Activated naive CD4-positive, alpha-beta T cell treated with Interleukin-2 at 50 U/mL for 16 hours (primary cell): ENCODE measurements around the gene SLC8B1.

Experiments used
- DNase-seq: peaks from one replicate; pipeline ENCODE4 v3.0.0-alpha.2; 2020

The SLC8B1 gene

GRCh38 chr12:113266106-113266895 lies 68.6 kb downstream of the SLC8B1 start:
- DNase-seq = no peak

- DNase-seq = no peak
These were observed 71.4 kb downstream of the SLC8B1 start for GRCh38 chr12:113263431-113263963.

GRCh38 chr12:113262710-113263109 lies 72.2 kb downstream of the SLC8B1 start:
- no peak for DNase-seq

- no peak for DNase-seq
These were observed 73.0 kb downstream of the SLC8B1 start for GRCh38 chr12:113261847-113262470.

GRCh38 chr12:113260636-113261300 lies 74.1 kb downstream of the SLC8B1 start:
- DNase-seq = no peak

- no peak for DNase-seq
These were observed 74.8 kb downstream of the SLC8B1 start for GRCh38 chr12:113260127-113260526.

GRCh38 chr12:113257564-113257963 lies 77.3 kb downstream of the SLC8B1 start:
- DNase-seq = no peak

- no peak for DNase-seq
These were observed 80.6 kb downstream of the SLC8B1 start for GRCh38 chr12:113254298-113254697.

GRCh38 chr12:113253532-113254285 lies 81.2 kb downstream of the SLC8B1 start:
- no peak for DNase-seq

- DNase-seq = no peak
These were observed 82.4 kb downstream of the SLC8B1 start for GRCh38 chr12:113252494-113252893.

- DNase-seq = no peak
These were observed 83.4 kb downstream of the SLC8B1 start for GRCh38 chr12:113251404-113252070.

GRCh38 chr12:113250045-113250444 lies 84.9 kb downstream of the SLC8B1 start:
- DNase-seq = no peak

- DNase-seq = no peak
These were observed 85.4 kb downstream of the SLC8B1 start for GRCh38 chr12:113249546-113249945.

- DNase-seq = no peak
These were observed 86.0 kb downstream of the SLC8B1 start for GRCh38 chr12:113248842-113249435.
